ENCODE results near the gene SYNGR4.

GRCh38 chr19:48390188-48391099 is 26.3 kb downstream of the SYNGR4 start:
- no peak for TF ChIP-seq FOXP2 (optimal IDR thresholded peaks at IDR 0.05; ENCODE audit: control extremely low read depth, extremely low read length, insufficient read depth)
- TF ChIP-seq EZH2 (IDR thresholded peaks at IDR 0.05), result no peak
- TF ChIP-seq POLR2AphosphoS5 (IDR thresholded peaks at IDR 0.05; ENCODE audit: borderline replicate concordance, low read depth, low read length), result no peak

Measured in SK-N-MC (cell line).